Uterus (tissue), 4 donors: ENCODE results near the gene RBMX2. TPM values are rescaled to one million over a fixed set of nuclear protein-coding genes. Genes with fewer than 3 reads are reported as not detected.
"Not testable (repeated sequence)": the region's sequence is repeated elsewhere in the genome, so short reads cannot be mapped to it uniquely, and the experiment has no call there.

Source experiments
- DNase-seq, 2 donors: peaks; one replicate each; pipeline ENCODE4 v3.0.0-alpha.2; 2019 to 2020
- H3K27ac ChIP-seq, 2 donors: fragments of 200-600 bp; sonication (generic); 1 replicate in 1 of 2; 2 replicates in 1 of 2; pipeline ENCODE4 v1.5.1; 2016 to 2018
- H3K27me3 ChIP-seq, 2 donors: fragments of 200-600 bp; sonication (generic); one replicate each; pipeline ENCODE4 v1.5.1; 2018 to 2019; ENCODE audit warnings: control low read depth in 1 of 2
- H3K36me3 ChIP-seq, 2 donors: fragments of 200-600 bp; sonication (generic); one replicate each; pipeline ENCODE4 v1.5.1; 2019; ENCODE audit warnings: control low read depth in 1 of 2
- H3K4me1 ChIP-seq, 2 donors: fragments of 200-600 bp; sonication (generic); one replicate each; pipeline ENCODE4 v1.5.1; 2018 to 2019; ENCODE audit warnings: control low read depth in 1 of 2
- H3K4me3 ChIP-seq, 2 donors: fragments of 200-600 bp; sonication (generic); 1 replicate in 1 of 2; 2 replicates in 1 of 2; pipeline ENCODE4 v1.5.1; 2018 to 2019; ENCODE audit warnings: mild to moderate bottlenecking in 1 of 2
- H3K9me3 ChIP-seq, 2 donors: fragments of 200-600 bp; sonication (generic); one replicate each; pipeline ENCODE4 v1.5.1; 2019; ENCODE audit warnings: control low read depth in 1 of 2
- CTCF ChIP-seq, 4 experiments: fragments of 200-600 bp in 2 of 4; fragments of 450-650 bp in 2 of 4; sonication (generic) in 2 of 4; IDR thresholded peaks; one replicate each; pipeline ENCODE4 v1.5.1; 2016 to 2019; ENCODE audit warnings: antibody characterized with exemption in 4 of 4, mild to moderate bottlenecking in 2 of 4, moderate library complexity in 1 of 4
- POLR2A ChIP-seq, 2 donors: fragments of 450-650 bp; IDR thresholded peaks; one replicate each; pipeline ENCODE4 v1.6.1; 2016; ENCODE audit warnings: antibody characterized with exemption in 2 of 2, mild to moderate bottlenecking in 1 of 2, moderate library complexity in 1 of 2
- intact Hi-C: fragments of 100-400 bp; cut with DNase I; formaldehyde crosslinking; loops from one replicate; pipeline ENCODE4 v1.15.1; 2023; ENCODE audit warnings: low total_unique reads
- total RNA-seq, 4 donors: library from RNA; depleted of rRNA in 3 of 4; stranded (reverse); fragments of >200 nt in 3 of 4; gene quantifications; one replicate each; pipeline versions ENCODE4 v1.1.0 to v1.2.4, GENCODE V29; 2014 to 2023
- donor health status: DM: yes; HTN: yes; CAD: no.

RBMX2 gene
- total RNA-seq, 4 donors from 2014 or later: 9.2 to 21.0 (median 17.1) TPM

- DNase-seq: no peak
- Histone ChIP-seq H3K27ac (no peak overlapping the region), H3K27me3 (no peaks in the 10 kb centered on the region), H3K4me3 (no peak overlapping the region), H3K36me3 (no peaks in the 10 kb centered on the region), H3K9me3 (no peaks in the 10 kb centered on the region), H3K4me1 (no peaks in the 10 kb centered on the region)
- TF ChIP-seq CTCF (IDR thresholded peaks at IDR 0.05) (no peak), POLR2A (IDR thresholded peaks at IDR 0.05) (no peak)
- intact Hi-C loops: no loop called here
Observed at GRCh38 chrX:130418740-130419139, 17.0 kb downstream of the RBMX2 start.

GRCh38 chrX:130419263-130419662, 17.5 kb downstream of the RBMX2 start:
- no peak overlapping the region for H3K4me3 ChIP-seq
- H3K36me3 ChIP-seq: no peaks in the 10 kb centered on the region
- no peaks in the 10 kb centered on the region for H3K27me3 ChIP-seq
- H3K9me3 ChIP-seq: no peaks in the 10 kb centered on the region
- no peaks in the 10 kb centered on the region for H3K4me1 ChIP-seq
- no peak overlapping the region for H3K27ac ChIP-seq
- intact Hi-C loops: no loop called here
- TF ChIP-seq CTCF (IDR thresholded peaks at IDR 0.05) (no peak), POLR2A (IDR thresholded peaks at IDR 0.05) (no peak)
- DNase-seq: no peak

- no peak for DNase-seq
- intact Hi-C loops: no loop called here
Observed at GRCh38 chrX:130426531-130426930, 24.7 kb downstream of the RBMX2 start.

GRCh38 chrX:130429236-130429635, 27.4 kb downstream of the RBMX2 start:
- H3K27me3 ChIP-seq, intact Hi-C loops, H3K4me1 ChIP-seq, H3K9me3 ChIP-seq, H3K27ac ChIP-seq, H3K36me3 ChIP-seq, DNase-seq, H3K4me3 ChIP-seq: not testable (repeated sequence)

More at GRCh38 chrX:130426531-130426930, 24.7 kb downstream of the RBMX2 start:
- TF ChIP-seq POLR2A (IDR thresholded peaks at IDR 0.05) (no peak), CTCF (IDR thresholded peaks at IDR 0.05) (no peak)
- H3K4me3 ChIP-seq: no peak overlapping the region
- no peaks in the 10 kb centered on the region for H3K27me3 ChIP-seq
- H3K27ac ChIP-seq: no peak overlapping the region
- no peaks in the 10 kb centered on the region for H3K9me3 ChIP-seq
- no peaks in the 10 kb centered on the region for H3K4me1 ChIP-seq
- no peaks in the 10 kb centered on the region for H3K36me3 ChIP-seq

- intact Hi-C loops: no loop called here
- Histone ChIP-seq H3K27ac (no peak overlapping the region), H3K4me1 (no peaks in the 10 kb centered on the region), H3K27me3 (no peaks in the 10 kb centered on the region), H3K4me3 (no peak overlapping the region), H3K36me3 (no peaks in the 10 kb centered on the region), H3K9me3 (no peaks in the 10 kb centered on the region)
- no peak for DNase-seq
- TF ChIP-seq POLR2A (IDR thresholded peaks at IDR 0.05) (no peak), CTCF (IDR thresholded peaks at IDR 0.05) (no peak)
Observed at GRCh38 chrX:130435937-130436336, 34.1 kb downstream of the RBMX2 start.

- H3K9me3 ChIP-seq, H3K27ac ChIP-seq, DNase-seq, H3K27me3 ChIP-seq, H3K36me3 ChIP-seq, H3K4me3 ChIP-seq, H3K4me1 ChIP-seq, intact Hi-C loops: not testable (repeated sequence)
Observed at GRCh38 chrX:130437996-130438395, 36.2 kb downstream of the RBMX2 start.
